H54 (cell line): ENCODE data around the gene LARGE2.

Source experiments
- DNase-seq: peaks from one replicate; pipeline ENCODE4 v3.0.0; 2011; ENCODE audit warnings: low spot score, mixed read lengths; ENCODE audit not compliant: insufficient read length
- FAIRE-seq: peaks from 3 replicates; lab custom pipeline; 2011; peaks lifted over from hg19 to GRCh38; lab: Jason Lieb, UNC
- POLR2A ChIP-seq: IDR thresholded peaks from 2 replicates; pipeline ENCODE4 v1.6.1; 2011; ENCODE audit warnings: low read depth, mild to moderate bottlenecking, low read length

LARGE2 gene

GRCh38 chr11:45926001-45926401, 3.5 kb downstream of the LARGE2 start:
- FAIRE-seq (no peak), DNase-seq (no peak)

GRCh38 chr11:45926536-45927331, 4.3 kb downstream of the LARGE2 start:
- TF ChIP-seq POLR2A, result no peak
- no peak for DNase-seq
- FAIRE-seq, result no peak

More at GRCh38 chr11:45926001-45926401, 3.5 kb downstream of the LARGE2 start:
- no peak for TF ChIP-seq POLR2A

GRCh38 chr11:45927332-45927683, 4.9 kb downstream of the LARGE2 start:
- FAIRE-seq (no peak), DNase-seq (no peak)
- TF ChIP-seq POLR2A, result no peak

GRCh38 chr11:45927684-45928413, 5.4 kb downstream of the LARGE2 start:
- TF ChIP-seq POLR2A, result no peak
- DNase-seq (no peak), FAIRE-seq (no peak)

- FAIRE-seq (no peak), DNase-seq (no peak)
- TF ChIP-seq POLR2A, result no peak
Measured at GRCh38 chr11:45928535-45929215, 6.2 kb downstream of the LARGE2 start.

GRCh38 chr11:45929486-45930030, 7.1 kb downstream of the LARGE2 start:
- FAIRE-seq (no peak), DNase-seq (peak; percentile 83)
- no peak for TF ChIP-seq POLR2A

GRCh38 chr11:45930031-45930794, 7.8 kb downstream of the LARGE2 start:
- no peak for TF ChIP-seq POLR2A
- DNase-seq (no peak), FAIRE-seq (no peak)

GRCh38 chr11:45930951-45931570, 8.6 kb downstream of the LARGE2 start:
- TF ChIP-seq POLR2A, result no peak
- FAIRE-seq (no peak), DNase-seq (no peak)

- FAIRE-seq (no peak), DNase-seq (no peak)
- no peak for TF ChIP-seq POLR2A
Measured at GRCh38 chr11:45931739-45932138, 9.3 kb downstream of the LARGE2 start.

GRCh38 chr11:45932217-45932616, 9.8 kb downstream of the LARGE2 start:
- no peak for DNase-seq
- no peak for TF ChIP-seq POLR2A
- no peak for FAIRE-seq

- DNase-seq (no peak), FAIRE-seq (no peak)
- TF ChIP-seq POLR2A, result no peak
Measured at GRCh38 chr11:45933131-45933831, 10.8 kb downstream of the LARGE2 start.

- no peak for DNase-seq
Measured at GRCh38 chr11:45933846-45934579, 11.6 kb downstream of the LARGE2 start.

More at GRCh38 chr11:45933846-45934579, 11.6 kb downstream of the LARGE2 start:
- FAIRE-seq, result no peak
- no peak for TF ChIP-seq POLR2A
